GM18868 (cell line): ENCODE data around the gene BLCAP.

Source experiments
- ATAC-seq: cut with Tn5 transposase; IDR thresholded peaks from one replicate; pipeline ENCODE4 v1.9.1; 2021; ENCODE audit warnings: mild to moderate bottlenecking, moderate library complexity; ENCODE audit not compliant: unreplicated experiment

Gene BLCAP

GRCh38 chr20:37530696-37531095 lies 3.0 kb upstream of the BLCAP start:
- ATAC-seq, result no peak

GRCh38 chr20:37529968-37530600 lies 2.4 kb upstream of the BLCAP start:
- no peak for ATAC-seq

- no peak for ATAC-seq
These were observed 1.7 kb upstream of the BLCAP start for GRCh38 chr20:37529214-37529967.

GRCh38 chr20:37528446-37529213 lies 954 bp upstream of the BLCAP start:
- no peak for ATAC-seq

- ATAC-seq, result no peak
These were observed 638 bp downstream of the BLCAP start for GRCh38 chr20:37526839-37527637.

- ATAC-seq, result no peak
These were observed 1.3 kb downstream of the BLCAP start for GRCh38 chr20:37526238-37526838.

GRCh38 chr20:37525810-37526209 lies 1.9 kb downstream of the BLCAP start:
- ATAC-seq, result no peak

- ATAC-seq, result no peak
These were observed 2.6 kb downstream of the BLCAP start for GRCh38 chr20:37524859-37525708.

- no peak for ATAC-seq
These were observed 3.6 kb downstream of the BLCAP start for GRCh38 chr20:37523911-37524700.

GRCh38 chr20:37523012-37523391 lies 4.7 kb downstream of the BLCAP start:
- no peak for ATAC-seq

- ATAC-seq, result no peak
These were observed 5.2 kb downstream of the BLCAP start for GRCh38 chr20:37522260-37523011.

GRCh38 chr20:37521061-37521771 lies 6.5 kb downstream of the BLCAP start, which contains the start of gene NNAT:
Gene NNAT, plus strand, starts transcription at chr20:37521250. Its CDS starts 82 bp downstream, at chr20:37521332.
- no peak for ATAC-seq

- ATAC-seq, result no peak
These were observed 7.2 kb downstream of the BLCAP start for GRCh38 chr20:37520419-37520955.

GRCh38 chr20:37519508-37520418 lies 7.9 kb downstream of the BLCAP start:
- no peak for ATAC-seq

GRCh38 chr20:37518606-37519507 lies 8.8 kb downstream of the BLCAP start:
- no peak for ATAC-seq
